ENCODE measurements around the gene SPRTN. TPM values are rescaled to one million over a fixed set of nuclear protein-coding genes. Genes with fewer than 3 reads are reported as not detected.

Gene SPRTN
- total RNA-seq = 10 to 100 TPM; 15.8 to 19.6 TPM

GRCh38 chr1:231338270-231339128 lies at the start of gene SPRTN:
Gene SPRTN, plus strand, starts transcription at chr1:231338293. Its CDS starts 91 bp downstream, at chr1:231338384.

DNA sequence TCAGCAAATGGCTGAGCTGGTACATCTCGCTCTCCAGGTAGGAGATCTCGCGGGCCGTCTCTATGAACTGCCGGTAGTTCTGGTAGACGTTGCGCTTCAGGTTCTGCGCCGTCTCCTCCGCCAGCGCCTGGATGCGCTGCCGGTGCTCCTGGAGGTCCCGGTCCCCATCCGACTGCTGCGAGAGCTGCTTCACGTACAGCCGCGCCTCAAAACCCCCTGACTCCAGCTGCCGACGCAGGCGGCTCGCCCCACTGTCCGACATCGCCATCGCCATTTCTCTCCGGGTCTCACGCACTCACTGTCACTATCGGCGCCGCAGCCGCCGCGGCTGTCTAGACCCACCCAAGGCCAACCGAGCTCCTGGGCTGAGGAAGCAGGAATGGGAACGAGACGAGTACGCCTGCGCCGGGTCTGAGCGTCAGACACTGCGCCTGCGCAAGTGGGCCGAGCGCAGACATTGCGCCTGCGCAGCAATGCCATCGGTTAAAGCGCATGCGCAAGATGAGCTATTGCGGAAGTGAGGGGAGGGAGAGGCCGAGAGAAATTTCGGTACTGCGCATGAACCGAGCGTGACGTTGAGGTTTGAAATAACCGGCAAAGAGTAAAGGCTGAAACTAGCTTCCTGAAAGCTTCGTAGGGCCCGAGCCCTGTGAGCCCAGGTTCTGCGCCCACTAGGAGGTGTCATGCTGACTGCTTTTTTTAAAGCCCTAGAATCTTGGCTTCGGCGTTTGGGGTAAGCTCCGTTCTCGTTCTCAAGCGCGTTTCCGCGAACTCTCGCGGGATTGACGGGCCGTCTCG lies 422 bp upstream of the SPRTN start, which contains the start of gene EXOC8:
EXOC8 (minus strand) TSS at position 381 of the 798 bp plus-strand sequence; CDS start at position 274, 107 bp downstream.

Other genes starting within 250 kb of the SPRTN start
- under 1 TPM in 1 of 2 donors, not detected in 1; under 0.01 TPM for gene TRIM67, start 176.2 kb upstream of the SPRTN start, total RNA-seq
- 10 to 100 TPM; 34.8 to 43.3 TPM for gene GNPAT, start 97.1 kb upstream of the SPRTN start, total RNA-seq
- 10 to 100 TPM; 21.3 to 23.0 TPM for gene EXOC8, start 441 bp upstream of the SPRTN start, total RNA-seq
- gene EGLN1, start 84.0 kb downstream of the SPRTN start, total RNA-seq = 100 to 1,000 TPM in 1 of 2 donors, 10 to 100 TPM in 1; 86.3 to 198 TPM
- 100 to 1,000 TPM in 1 of 2 donors, 10 to 100 TPM in 1; 96.6 to 108 TPM for gene TSNAX, start 190.4 kb downstream of the SPRTN start, total RNA-seq